ENCODE measurements around the gene KLHDC7A.

Gene KLHDC7A

DNA sequence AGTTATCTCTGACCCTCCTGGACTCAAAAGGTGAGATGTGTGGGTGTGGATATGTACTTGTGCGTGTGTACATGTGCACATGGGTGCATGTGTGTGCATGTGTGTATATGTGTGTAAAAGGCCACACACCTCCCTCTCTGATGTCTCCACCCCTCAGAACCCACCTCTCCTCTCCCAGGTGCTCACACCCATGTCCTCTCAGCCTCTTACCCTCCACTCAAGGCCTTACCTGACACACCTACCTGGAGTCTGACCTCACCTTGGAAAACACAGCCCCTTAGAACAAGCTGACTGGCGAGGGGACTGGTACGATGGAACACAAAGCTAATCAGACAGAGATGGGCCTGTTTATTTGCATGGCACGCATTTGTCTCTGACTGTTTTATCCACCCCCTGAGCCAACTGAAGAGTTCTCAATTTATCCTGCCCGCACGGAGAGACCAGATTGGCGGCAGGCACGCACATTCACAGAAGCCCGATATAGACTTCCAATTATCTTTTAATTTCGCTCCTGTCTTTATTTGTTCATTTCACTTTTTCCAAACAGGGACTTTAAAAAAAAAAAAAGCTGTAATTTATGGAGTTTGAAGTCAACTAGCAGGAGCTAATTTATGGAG is 6.1 kb upstream of the KLHDC7A start:
- ChIA-PET CTCF (interaction anchor here (0.6 kb wide), 1 partner anchor 45 kb away, joined by 3 read pairs; no protein-coding TSS in a partner anchor), POLR2A (no interaction called here)
- no peak for DNase-seq (ENCODE audit: extremely low spot score)
- TF ChIP-seq, protein P1, sequence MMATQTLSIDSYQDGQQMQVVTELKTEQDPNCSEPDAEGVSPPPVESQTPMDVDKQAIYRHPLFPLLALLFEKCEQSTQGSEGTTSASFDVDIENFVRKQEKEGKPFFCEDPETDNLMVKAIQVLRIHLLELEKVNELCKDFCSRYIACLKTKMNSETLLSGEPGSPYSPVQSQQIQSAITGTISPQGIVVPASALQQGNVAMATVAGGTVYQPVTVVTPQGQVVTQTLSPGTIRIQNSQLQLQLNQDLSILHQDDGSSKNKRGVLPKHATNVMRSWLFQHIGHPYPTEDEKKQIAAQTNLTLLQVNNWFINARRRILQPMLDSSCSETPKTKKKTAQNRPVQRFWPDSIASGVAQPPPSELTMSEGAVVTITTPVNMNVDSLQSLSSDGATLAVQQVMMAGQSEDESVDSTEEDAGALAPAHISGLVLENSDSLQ (IDR thresholded peaks at IDR 0.05) = no peak
- TF ChIP-seq ZNF384 (IDR thresholded peaks at IDR 0.05) (no peak), ELF4 (IDR thresholded peaks at IDR 0.05) (no peak), L3MBTL2 (conservative IDR thresholded peaks at IDR 0.05) (no peak), SP1 (IDR thresholded peaks at IDR 0.05) (no peak), NFRKB (IDR thresholded peaks at IDR 0.05) (no peak), FOXM1 (IDR thresholded peaks at IDR 0.05; ENCODE audit: borderline replicate concordance) (no peak), FOXA1 (IDR thresholded peaks at IDR 0.05) (no peak), HDGF (IDR thresholded peaks at IDR 0.05; ENCODE audit: borderline replicate concordance) (no peak), LEF1 (IDR thresholded peaks at IDR 0.05; ENCODE audit: borderline replicate concordance) (no peak), CTBP1 (IDR thresholded peaks at IDR 0.05; ENCODE audit: borderline replicate concordance) (no peak), ARNT (IDR thresholded peaks at IDR 0.05) (no peak)

DNA sequence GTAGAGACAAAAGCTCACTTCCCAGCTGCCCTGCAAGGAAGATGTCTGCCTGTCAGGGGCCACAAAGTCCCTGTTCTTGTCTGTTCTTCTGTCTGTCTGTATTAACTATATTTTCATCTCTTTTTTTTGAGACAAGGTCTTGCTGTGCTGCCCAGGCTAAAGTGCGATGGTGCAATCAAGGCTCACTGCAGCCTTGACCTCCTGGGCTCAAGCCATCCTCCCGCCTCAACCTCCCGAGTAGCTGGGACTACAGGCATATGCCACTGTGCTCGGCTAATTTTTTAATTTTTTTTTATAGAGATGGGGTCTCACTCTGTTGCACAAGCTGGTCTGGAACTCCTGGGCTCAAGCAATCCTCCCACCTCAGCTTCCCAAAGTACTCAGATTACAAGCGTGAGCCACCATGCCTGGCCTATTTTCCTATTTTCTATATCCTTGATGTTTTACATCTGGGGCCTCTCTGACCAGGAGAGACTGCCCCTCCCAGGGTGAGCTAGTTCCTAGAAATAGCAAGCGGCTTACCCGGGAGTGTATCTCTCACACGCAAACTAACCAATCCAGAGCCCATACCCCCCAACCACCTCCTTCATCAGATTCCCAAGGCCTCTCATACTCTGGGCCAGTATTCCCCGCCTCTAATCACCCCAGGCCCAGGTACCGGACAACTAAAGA is 5.4 kb upstream of the KLHDC7A start:
- no peak for DNase-seq (ENCODE audit: extremely low spot score)
- ChIA-PET CTCF (interaction anchor here (0.6 kb wide), 1 partner anchor 1201 kb away, joined by 3 read pairs; no protein-coding TSS in a partner anchor), POLR2A (no interaction called here)
- TF ChIP-seq TARDBP (IDR thresholded peaks at IDR 0.05) = no peak

DNA sequence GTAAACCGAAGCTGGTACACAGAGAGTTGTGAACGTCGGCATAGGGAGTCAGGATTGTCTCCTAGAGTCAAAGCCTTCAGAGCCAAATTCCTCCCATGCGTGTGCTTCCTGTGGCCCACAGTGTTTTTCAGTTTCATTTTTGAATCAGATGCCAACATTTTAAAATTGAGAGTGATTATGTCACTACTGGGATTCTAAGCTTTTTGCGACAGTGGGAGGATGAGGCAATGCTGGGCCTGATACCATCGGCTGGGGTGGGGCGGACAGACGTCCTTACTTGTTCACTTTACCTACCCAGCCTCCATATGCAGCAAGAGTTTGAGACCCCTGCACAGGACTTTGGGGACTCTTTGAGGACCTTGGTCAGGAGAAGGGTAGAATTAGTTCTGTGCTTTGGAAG is 1.3 kb upstream of the KLHDC7A start:
- no peak for DNase-seq (ENCODE audit: extremely low spot score)
- ChIA-PET CTCF (no interaction called here), POLR2A (no interaction called here)
- TF ChIP-seq FOXM1 (IDR thresholded peaks at IDR 0.05; ENCODE audit: borderline replicate concordance) (no peak), SUZ12 (IDR thresholded peaks at IDR 0.05) (no peak), CTBP1 (IDR thresholded peaks at IDR 0.05; ENCODE audit: borderline replicate concordance) (no peak), BHLHE40 (IDR thresholded peaks at IDR 0.05; ENCODE audit: borderline replicate concordance) (no peak), ELF4 (IDR thresholded peaks at IDR 0.05) (no peak), TARDBP (IDR thresholded peaks at IDR 0.05) (no peak)

DNA sequence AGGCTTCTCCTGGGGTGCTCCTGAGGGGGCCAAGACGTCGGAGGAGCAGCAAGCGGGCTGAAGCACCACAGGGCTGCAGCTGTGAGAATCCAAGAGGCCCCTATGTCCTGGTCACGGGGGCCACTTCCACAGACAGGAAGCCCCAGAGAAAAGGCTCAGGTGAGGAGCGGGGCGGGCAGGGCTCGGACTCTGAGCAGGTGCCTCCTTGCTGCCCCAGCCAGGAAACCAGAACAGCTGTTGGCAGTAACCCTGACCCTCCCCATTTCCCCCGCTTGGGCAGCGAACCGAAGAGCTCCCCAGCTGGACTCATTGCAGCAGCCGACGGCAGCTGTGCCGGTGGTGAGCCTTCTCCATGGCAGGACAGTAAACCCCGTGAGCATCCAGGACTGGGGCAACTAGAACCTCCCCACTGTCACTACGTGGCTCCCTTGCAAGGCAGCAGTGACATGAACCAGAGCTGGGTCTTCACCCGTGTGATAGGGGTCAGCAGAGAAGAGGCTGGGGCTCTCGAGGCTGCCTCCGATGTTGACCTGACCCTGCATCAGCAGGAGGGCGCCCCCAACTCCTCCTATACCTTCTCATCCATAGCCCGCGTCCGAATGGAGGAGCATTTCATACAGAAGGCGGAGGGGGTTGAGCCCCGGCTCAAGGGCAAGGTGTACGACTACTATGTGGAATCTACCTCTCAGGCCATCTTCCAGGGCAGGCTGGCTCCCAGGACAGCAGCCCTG is 625 bp downstream of the KLHDC7A start:
- no peak for DNase-seq (ENCODE audit: extremely low spot score)
- CTCF ChIA-PET = no interaction called here
- no peak for TF ChIP-seq FOXA1 (IDR thresholded peaks at IDR 0.05)
- TF ChIP-seq HDGF (IDR thresholded peaks at IDR 0.05; ENCODE audit: borderline replicate concordance) = no peak
- no peak for TF ChIP-seq NFRKB (IDR thresholded peaks at IDR 0.05)
- POLR2A ChIA-PET = no interaction called here

DNA sequence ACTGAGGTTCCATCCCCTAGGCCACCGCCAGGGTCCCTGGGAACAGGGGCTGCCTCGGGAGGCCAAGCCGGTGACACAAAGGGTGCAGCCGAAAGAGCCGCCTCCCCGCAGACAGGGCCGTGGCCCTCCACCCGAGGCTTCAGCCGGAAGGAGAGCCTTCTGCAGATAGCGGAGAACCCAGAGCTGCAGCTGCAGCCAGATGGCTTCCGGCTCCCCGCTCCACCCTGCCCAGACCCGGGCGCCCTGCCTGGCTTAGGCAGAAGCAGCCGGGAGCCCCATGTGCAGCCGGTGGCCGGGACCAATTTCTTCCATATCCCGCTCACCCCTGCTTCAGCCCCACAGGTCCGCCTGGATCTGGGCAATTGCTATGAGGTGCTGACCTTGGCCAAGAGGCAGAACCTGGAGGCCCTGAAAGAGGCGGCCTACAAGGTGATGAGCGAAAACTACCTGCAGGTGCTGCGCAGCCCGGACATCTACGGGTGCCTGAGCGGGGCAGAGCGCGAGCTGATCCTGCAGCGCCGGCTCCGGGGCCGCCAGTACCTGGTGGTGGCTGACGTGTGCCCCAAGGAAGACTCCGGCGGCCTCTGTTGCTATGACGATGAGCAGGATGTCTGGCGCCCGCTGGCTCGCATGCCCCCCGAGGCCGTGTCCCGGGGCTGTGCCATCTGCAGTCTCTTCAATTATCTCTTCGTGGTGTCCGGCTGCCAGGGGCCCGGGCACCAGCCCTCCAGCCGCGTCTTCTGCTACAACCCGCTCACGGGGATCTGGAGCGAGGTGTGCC is 1.4 kb downstream of the KLHDC7A start:
- DNase-seq (ENCODE audit: extremely low spot score) = no peak
- TF ChIP-seq HDGF (IDR thresholded peaks at IDR 0.05; ENCODE audit: borderline replicate concordance) (no peak), ZNF384 (IDR thresholded peaks at IDR 0.05) (no peak), BHLHE40 (IDR thresholded peaks at IDR 0.05; ENCODE audit: borderline replicate concordance) (no peak), TARDBP (IDR thresholded peaks at IDR 0.05) (no peak), FOXA1 (IDR thresholded peaks at IDR 0.05) (no peak), LEF1 (IDR thresholded peaks at IDR 0.05; ENCODE audit: borderline replicate concordance) (no peak), FOXM1 (IDR thresholded peaks at IDR 0.05; ENCODE audit: borderline replicate concordance) (no peak), SP1 (IDR thresholded peaks at IDR 0.05) (no peak), NFRKB (IDR thresholded peaks at IDR 0.05) (no peak), SUZ12 (IDR thresholded peaks at IDR 0.05) (no peak), L3MBTL2 (conservative IDR thresholded peaks at IDR 0.05) (no peak), ELF4 (IDR thresholded peaks at IDR 0.05) (no peak), ARNT (IDR thresholded peaks at IDR 0.05) (no peak)
- ChIA-PET POLR2A (no interaction called here), CTCF (no interaction called here)

DNA sequence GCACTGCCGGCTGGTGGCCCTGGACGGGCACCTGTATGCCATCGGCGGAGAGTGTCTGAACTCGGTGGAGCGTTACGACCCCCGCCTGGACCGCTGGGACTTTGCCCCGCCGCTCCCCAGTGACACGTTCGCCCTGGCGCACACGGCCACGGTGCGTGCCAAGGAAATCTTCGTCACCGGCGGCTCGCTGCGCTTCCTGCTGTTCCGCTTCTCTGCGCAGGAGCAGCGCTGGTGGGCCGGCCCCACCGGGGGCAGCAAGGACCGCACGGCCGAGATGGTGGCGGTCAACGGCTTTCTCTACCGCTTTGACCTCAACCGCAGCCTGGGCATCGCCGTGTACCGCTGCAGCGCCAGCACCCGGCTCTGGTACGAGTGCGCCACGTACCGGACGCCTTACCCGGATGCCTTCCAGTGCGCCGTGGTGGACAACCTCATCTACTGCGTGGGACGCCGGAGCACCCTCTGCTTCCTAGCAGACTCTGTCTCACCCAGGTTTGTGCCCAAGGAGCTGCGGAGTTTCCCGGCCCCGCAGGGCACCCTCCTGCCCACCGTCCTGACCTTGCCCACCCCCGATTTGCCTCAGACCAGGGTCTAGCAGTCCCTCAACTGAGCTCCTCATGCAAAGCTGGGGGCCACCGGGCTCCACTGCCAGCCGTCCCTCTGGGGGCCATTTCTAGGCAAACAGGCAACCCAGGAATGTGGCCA is 2.1 kb downstream of the KLHDC7A start:
- CTCF ChIA-PET = no interaction called here
- TF ChIP-seq SUZ12 (IDR thresholded peaks at IDR 0.05) (no peak), FOXA1 (IDR thresholded peaks at IDR 0.05) (no peak), ZNF384 (IDR thresholded peaks at IDR 0.05) (no peak), HDGF (IDR thresholded peaks at IDR 0.05; ENCODE audit: borderline replicate concordance) (no peak), L3MBTL2 (conservative IDR thresholded peaks at IDR 0.05) (no peak), BHLHE40 (IDR thresholded peaks at IDR 0.05; ENCODE audit: borderline replicate concordance) (no peak), TARDBP (IDR thresholded peaks at IDR 0.05) (no peak), CTBP1 (IDR thresholded peaks at IDR 0.05; ENCODE audit: borderline replicate concordance) (no peak), ELF4 (IDR thresholded peaks at IDR 0.05) (no peak), FOXK2 (IDR thresholded peaks at IDR 0.05) (no peak), ARNT (IDR thresholded peaks at IDR 0.05) (no peak), SP1 (IDR thresholded peaks at IDR 0.05) (no peak), FOXM1 (IDR thresholded peaks at IDR 0.05; ENCODE audit: borderline replicate concordance) (no peak), NFRKB (IDR thresholded peaks at IDR 0.05) (no peak), LEF1 (IDR thresholded peaks at IDR 0.05; ENCODE audit: borderline replicate concordance) (no peak)
- TF ChIP-seq, protein P1 (IDR thresholded peaks at IDR 0.05) = no peak

More for the DNA sequence above, 2.1 kb downstream of the KLHDC7A start:
- no peak for DNase-seq (ENCODE audit: extremely low spot score)
- POLR2A ChIA-PET = no interaction called here
